Type B pancreatic cell (in vitro differentiated cells): ENCODE measurements around the gene LIN28A. TPM values are rescaled to one million over a fixed set of nuclear protein-coding genes. Genes with fewer than 3 reads are reported as not detected.
"Not testable (repeated sequence)": the region's sequence is repeated elsewhere in the genome, so short reads cannot be mapped to it uniquely, and the experiment has no call there.

Experiments
- DNase-seq: peaks from one replicate; pipeline ENCODE4 v3.0.0; 2021; ENCODE audit warnings: mixed read lengths; ENCODE audit not compliant: unreplicated experiment; ENCODE audit errors: extremely low spot score
- H3K27ac Mint-ChIP-seq: 2 replicates; pipeline ENCODE4 v1.8.0; 2021; ENCODE audit warnings: mild to moderate bottlenecking, mixed read lengths
- H3K27me3 Mint-ChIP-seq: 2 replicates; pipeline ENCODE4 v1.8.0; 2021; ENCODE audit warnings: mixed read lengths
- H3K36me3 Mint-ChIP-seq: 2 replicates; pipeline ENCODE4 v1.8.0; 2021; ENCODE audit warnings: mixed read lengths
- H3K4me1 Mint-ChIP-seq: one replicate; pipeline ENCODE4 v1.8.0; 2021; ENCODE audit warnings: mixed read lengths; ENCODE audit not compliant: unreplicated experiment
- H3K4me3 Mint-ChIP-seq: 2 replicates; pipeline ENCODE4 v1.8.0; 2021; ENCODE audit warnings: mild to moderate bottlenecking, mixed read lengths
- H3K9me3 Mint-ChIP-seq: 2 replicates; pipeline ENCODE4 v1.8.0; 2021; ENCODE audit warnings: mixed read lengths
- total RNA-seq: library from RNA; stranded (reverse); gene quantifications from 2 replicates; pipeline ENCODE4 v1.2.1, GENCODE V29; 2021; ENCODE audit warnings: low replicate concordance
- TF ChIP-seq, protein P1 (sequence below): fragments of 200-600 bp; sonication (generic); conservative IDR thresholded peaks from 2 replicates; pipeline ENCODE4 v1.5.0; 2021; ENCODE audit warnings: antibody characterized with exemption, mild to moderate bottlenecking

The LIN28A gene
- total RNA-seq, 1 donor from 2014 or later: 26.2 TPM

DNA sequence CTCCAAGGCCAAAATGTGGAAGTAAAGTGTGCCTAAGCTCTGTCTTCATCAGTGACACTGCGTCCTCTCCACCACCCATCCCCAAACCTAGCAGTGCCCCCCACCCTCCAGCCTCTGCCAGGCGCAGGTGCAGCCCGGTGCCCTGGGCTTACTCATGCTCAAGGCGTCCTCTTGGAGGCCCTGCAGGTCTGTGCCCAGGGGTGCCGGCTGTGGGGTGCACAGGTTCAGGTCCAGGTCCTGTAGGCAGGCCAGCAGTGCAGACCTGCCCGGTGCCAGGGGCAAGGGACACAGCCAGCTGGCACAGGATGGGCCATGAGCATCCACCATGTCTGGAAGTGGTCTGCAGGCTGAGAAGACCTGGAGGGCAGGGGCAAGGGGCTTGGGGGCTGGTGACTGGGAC, 43.2 kb upstream of the LIN28A start:
- no peak overlapping the region for H3K27ac Mint-ChIP-seq
- TF ChIP-seq, protein P1, sequence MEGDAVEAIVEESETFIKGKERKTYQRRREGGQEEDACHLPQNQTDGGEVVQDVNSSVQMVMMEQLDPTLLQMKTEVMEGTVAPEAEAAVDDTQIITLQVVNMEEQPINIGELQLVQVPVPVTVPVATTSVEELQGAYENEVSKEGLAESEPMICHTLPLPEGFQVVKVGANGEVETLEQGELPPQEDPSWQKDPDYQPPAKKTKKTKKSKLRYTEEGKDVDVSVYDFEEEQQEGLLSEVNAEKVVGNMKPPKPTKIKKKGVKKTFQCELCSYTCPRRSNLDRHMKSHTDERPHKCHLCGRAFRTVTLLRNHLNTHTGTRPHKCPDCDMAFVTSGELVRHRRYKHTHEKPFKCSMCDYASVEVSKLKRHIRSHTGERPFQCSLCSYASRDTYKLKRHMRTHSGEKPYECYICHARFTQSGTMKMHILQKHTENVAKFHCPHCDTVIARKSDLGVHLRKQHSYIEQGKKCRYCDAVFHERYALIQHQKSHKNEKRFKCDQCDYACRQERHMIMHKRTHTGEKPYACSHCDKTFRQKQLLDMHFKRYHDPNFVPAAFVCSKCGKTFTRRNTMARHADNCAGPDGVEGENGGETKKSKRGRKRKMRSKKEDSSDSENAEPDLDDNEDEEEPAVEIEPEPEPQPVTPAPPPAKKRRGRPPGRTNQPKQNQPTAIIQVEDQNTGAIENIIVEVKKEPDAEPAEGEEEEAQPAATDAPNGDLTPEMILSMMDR: no peak
- H3K9me3 Mint-ChIP-seq: peaks cover 4% of the 10 kb centered on the region
- peaks cover 30% of the 10 kb centered on the region for H3K27me3 Mint-ChIP-seq
- H3K4me1 Mint-ChIP-seq: peaks cover 4% of the 10 kb centered on the region
- H3K4me3 Mint-ChIP-seq: no peak overlapping the region
- no peaks in the 10 kb centered on the region for H3K36me3 Mint-ChIP-seq
- no peak for DNase-seq

DNA sequence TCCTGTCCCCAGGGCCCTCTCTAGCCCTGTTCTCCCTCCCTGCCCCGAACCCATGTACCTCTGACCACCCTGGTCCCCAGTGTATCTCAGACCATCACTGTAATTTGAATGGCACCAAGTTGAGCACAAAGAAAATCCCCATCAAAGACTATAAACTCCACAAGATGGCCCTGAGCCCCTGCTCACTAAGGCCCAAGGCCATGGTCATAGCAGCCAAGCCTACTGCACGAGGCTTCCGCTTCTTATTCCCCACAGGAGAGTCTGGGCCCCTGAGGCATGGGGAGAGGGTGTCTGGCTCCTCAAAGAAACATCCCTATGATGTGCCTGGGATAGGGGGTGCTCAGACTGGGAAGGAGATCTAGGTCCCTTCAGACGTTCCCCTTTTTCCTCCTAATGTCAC, 42.6 kb upstream of the LIN28A start:
- Mint-ChIP-seq H3K4me3 (no peak overlapping the region), H3K27ac (no peak overlapping the region), H3K9me3 (peaks cover 4% of the 10 kb centered on the region), H3K27me3 (peaks cover 27% of the 10 kb centered on the region), H3K36me3 (no peaks in the 10 kb centered on the region), H3K4me1 (peaks cover 4% of the 10 kb centered on the region)
- TF ChIP-seq, protein P1: no peak
- DNase-seq: no peak

DNA sequence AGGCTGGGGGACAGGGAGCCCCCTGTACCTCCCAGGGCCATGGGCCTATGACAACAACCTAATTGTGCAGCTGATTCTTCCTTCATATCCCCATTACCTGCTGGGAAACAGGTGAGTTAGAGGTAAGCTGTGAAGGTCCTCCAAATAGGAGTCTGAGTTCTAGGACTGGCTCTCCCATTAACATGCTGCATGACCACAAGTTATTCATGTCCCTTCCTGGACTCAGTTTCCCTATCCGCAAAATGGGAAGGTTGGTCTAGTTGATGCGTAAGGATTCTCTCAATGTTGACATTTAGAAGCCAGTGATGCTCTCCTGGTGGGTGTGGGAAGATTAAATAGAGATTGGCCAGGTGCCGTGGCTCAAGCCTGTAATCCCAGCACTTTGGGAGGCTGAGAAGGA, 42.1 kb upstream of the LIN28A start:
- TF ChIP-seq, protein P1: no peak
- Mint-ChIP-seq H3K27ac (no peak overlapping the region), H3K27me3 (peaks cover 26% of the 10 kb centered on the region), H3K9me3 (peaks cover 4% of the 10 kb centered on the region), H3K4me3 (no peak overlapping the region), H3K4me1 (peaks cover 4% of the 10 kb centered on the region), H3K36me3 (no peaks in the 10 kb centered on the region)
- no peak for DNase-seq

DNA sequence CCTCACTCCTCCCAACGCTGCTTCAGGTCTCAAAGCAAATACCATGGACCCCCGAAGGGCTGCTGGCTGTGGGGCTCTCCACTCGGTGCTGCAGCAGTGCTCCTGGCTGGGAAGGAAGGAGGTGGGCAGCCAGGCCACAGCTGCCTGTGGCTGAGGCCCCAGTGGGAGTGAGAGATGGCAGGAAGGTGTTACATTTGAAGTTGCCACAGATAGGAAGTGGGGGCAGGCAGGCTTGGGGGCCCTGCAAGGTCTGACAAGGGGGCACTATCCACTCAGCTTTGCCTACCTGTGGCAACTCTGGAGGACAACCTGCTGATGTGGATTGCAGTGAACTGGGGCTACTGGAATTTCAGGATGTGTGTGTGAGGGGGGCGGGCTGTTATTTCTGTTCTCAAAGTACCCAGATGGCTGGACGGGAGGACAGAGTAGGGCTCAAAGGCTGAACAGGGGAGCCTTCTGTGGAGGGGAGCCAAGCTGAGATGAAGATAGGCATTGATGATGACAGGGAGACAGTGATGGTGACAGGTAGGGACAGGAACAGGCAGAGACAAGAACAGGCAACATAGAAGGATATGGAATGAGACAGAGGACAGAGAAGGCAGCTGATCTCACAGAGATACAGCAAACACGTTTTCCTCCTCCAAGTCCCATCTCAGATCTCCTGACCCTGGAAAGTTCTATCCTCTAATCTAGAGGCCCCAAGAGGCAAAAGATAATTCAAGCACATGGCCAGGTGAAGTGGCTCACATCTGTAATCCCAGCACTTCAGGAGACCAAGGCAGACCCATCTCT, 39.8 kb upstream of the LIN28A start:
- Mint-ChIP-seq H3K27me3 (peaks cover 19% of the 10 kb centered on the region), H3K36me3 (no peaks in the 10 kb centered on the region), H3K9me3 (peaks cover 4% of the 10 kb centered on the region), H3K4me1 (no peaks in the 10 kb centered on the region), H3K27ac (no peak overlapping the region), H3K4me3 (no peak overlapping the region)
- TF ChIP-seq, protein P1: no peak
- no peak for DNase-seq

DNA sequence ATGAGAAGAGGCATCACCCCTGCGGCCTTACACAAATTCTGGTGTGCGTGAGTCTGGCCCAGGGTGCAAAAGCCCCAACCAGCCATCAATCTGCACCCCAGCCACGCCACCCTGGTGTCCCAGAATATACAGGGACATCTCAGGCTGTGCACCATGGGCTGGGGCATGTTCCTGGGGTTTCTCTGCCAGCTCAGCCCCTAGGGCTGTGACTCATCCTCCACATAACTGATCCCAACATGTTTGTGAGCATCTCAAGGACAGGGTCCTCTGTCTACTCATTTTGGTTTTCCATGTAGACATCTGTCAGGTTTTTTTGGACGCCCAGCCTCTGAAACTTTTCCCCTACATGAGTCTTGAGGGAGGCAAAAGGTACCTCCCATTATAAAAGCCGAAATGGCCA, 38.6 kb upstream of the LIN28A start:
- TF ChIP-seq, protein P1: no peak
- H3K27ac Mint-ChIP-seq: no peak overlapping the region
- no peak overlapping the region for H3K4me3 Mint-ChIP-seq
- H3K36me3 Mint-ChIP-seq: no peaks in the 10 kb centered on the region
- no peaks in the 10 kb centered on the region for H3K4me1 Mint-ChIP-seq
- peaks cover 4% of the 10 kb centered on the region for H3K9me3 Mint-ChIP-seq
- DNase-seq: no peak
- peaks cover 19% of the 10 kb centered on the region for H3K27me3 Mint-ChIP-seq

DNA sequence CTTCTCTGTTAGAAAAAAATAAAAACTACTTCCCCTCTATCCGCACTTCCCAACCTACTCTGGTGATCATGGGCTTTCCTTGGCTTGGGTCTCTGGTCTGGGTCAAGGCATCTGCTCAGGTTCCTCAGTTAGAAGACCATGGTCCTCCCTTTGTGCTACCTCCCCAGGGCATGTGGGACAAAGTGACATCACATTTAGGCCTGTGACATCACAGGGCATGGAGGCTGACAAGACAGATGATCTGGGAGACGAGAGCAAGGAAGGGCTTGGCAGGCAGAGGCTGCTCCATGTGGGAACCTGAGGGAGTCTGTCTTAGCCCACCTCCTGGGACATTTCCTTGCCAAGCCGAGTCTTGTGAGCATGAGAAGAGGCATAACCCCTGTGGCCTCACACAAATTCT, 38.0 kb upstream of the LIN28A start, which contains the start of gene ZNF683:
TSS of gene ZNF683 (minus strand) at position 140 of the 400 bp plus-strand sequence. CDS start 4,179 bp downstream, outside the sequence.
- not testable (repeated sequence) for DNase-seq, H3K4me1 Mint-ChIP-seq, H3K4me3 Mint-ChIP-seq, H3K9me3 Mint-ChIP-seq, H3K27ac Mint-ChIP-seq, H3K36me3 Mint-ChIP-seq
- peaks cover 19% of the 10 kb centered on the region for H3K27me3 Mint-ChIP-seq
